SKM-1 treated with dmso at 0.1 percent for 144 hours (cell line): ENCODE data around the gene BACH1.
A peak's percentile ranks its signal among the peaks of the same experiment; 100 is the strongest.
"Not testable (repeated sequence)": the region's sequence is repeated elsewhere in the genome, so short reads cannot be mapped to it uniquely, and the experiment has no call there.

Experiments
- DNase-seq: peaks from one replicate; lab custom pipeline; 2025; ENCODE audit not compliant: unreplicated experiment; lab: John Stamatoyannopoulos, UW

The BACH1 gene

GRCh38 chr21:29298348-29299045 is at the start of gene BACH1:
Gene BACH1, plus strand, starts transcription at chr21:29298922. Its CDS starts 22,359 bp downstream, at chr21:29321281.
- peak; percentile 90 for DNase-seq

- DNase-seq = not testable (repeated sequence)
Measured at GRCh38 chr21:29249289-29249688, 49.4 kb upstream of the BACH1 start.

- DNase-seq = no peak
Measured at GRCh38 chr21:29250636-29251035, 48.1 kb upstream of the BACH1 start.

- not testable (repeated sequence) for DNase-seq
Measured at GRCh38 chr21:29253861-29254260, 44.9 kb upstream of the BACH1 start.

GRCh38 chr21:29254550-29254949 is 44.2 kb upstream of the BACH1 start:
- DNase-seq = no peak

GRCh38 chr21:29256126-29256910 is 42.4 kb upstream of the BACH1 start:
- DNase-seq = no peak

GRCh38 chr21:29257701-29258100 is 41.0 kb upstream of the BACH1 start:
- no peak for DNase-seq

GRCh38 chr21:29258626-29259338 is 39.9 kb upstream of the BACH1 start:
- no peak for DNase-seq

- no peak for DNase-seq
Measured at GRCh38 chr21:29260461-29260860, 38.3 kb upstream of the BACH1 start.

GRCh38 chr21:29261555-29262540 is 36.9 kb upstream of the BACH1 start:
- DNase-seq = no peak

- no peak for DNase-seq
Measured at GRCh38 chr21:29264721-29265120, 34.0 kb upstream of the BACH1 start.

GRCh38 chr21:29265690-29266479 is 32.8 kb upstream of the BACH1 start:
- no peak for DNase-seq

GRCh38 chr21:29267666-29268065 is 31.1 kb upstream of the BACH1 start:
- no peak for DNase-seq

GRCh38 chr21:29271927-29272333 is 26.8 kb upstream of the BACH1 start:
- DNase-seq = peak; percentile 73

GRCh38 chr21:29277442-29277841 is 21.3 kb upstream of the BACH1 start:
- DNase-seq = no peak

- DNase-seq = no peak
Measured at GRCh38 chr21:29279558-29279957, 19.2 kb upstream of the BACH1 start.

- DNase-seq = not testable (repeated sequence)
Measured at GRCh38 chr21:29281801-29282200, 16.9 kb upstream of the BACH1 start.

- peak; percentile 57 for DNase-seq
Measured at GRCh38 chr21:29287383-29287782, 11.3 kb upstream of the BACH1 start.

- DNase-seq = no peak
Measured at GRCh38 chr21:29288239-29288638, 10.5 kb upstream of the BACH1 start.

GRCh38 chr21:29289317-29289716 is 9.4 kb upstream of the BACH1 start:
- DNase-seq = no peak
